Adipocyte (in vitro differentiated cells): Measurements from ENCODE around the gene KCNJ1.

Experiments used
- DNase-seq: peaks from one replicate; pipeline ENCODE4 v3.0.0-alpha.2; 2015; ENCODE audit warnings: low read depth
- H3K27me3 ChIP-seq: replicated peaks from 2 replicates; pipeline ENCODE4 v1.7.0; 2013; ENCODE audit warnings: mild to moderate bottlenecking, low read length, moderate library complexity; ENCODE audit not compliant: control insufficient read depth, insufficient read depth
- H3K36me3 ChIP-seq: 2 replicates; pipeline ENCODE4 v1.7.0; 2013; ENCODE audit warnings: low read length, mild to moderate bottlenecking, moderate library complexity; ENCODE audit not compliant: control insufficient read depth, insufficient read depth, severe bottlenecking
- H3K4me1 ChIP-seq: 2 replicates; pipeline ENCODE4 v1.7.0; 2013; ENCODE audit warnings: mild to moderate bottlenecking, low read length, moderate library complexity; ENCODE audit not compliant: control insufficient read depth, insufficient read depth
- H3K4me3 ChIP-seq: 2 replicates; pipeline ENCODE4 v1.7.0; 2013; ENCODE audit warnings: mild to moderate bottlenecking, low read length, moderate library complexity
- H3K9ac ChIP-seq: 2 replicates; pipeline ENCODE4 v1.7.0; 2013; ENCODE audit warnings: mild to moderate bottlenecking, low read length, moderate library complexity
- H3K9me3 ChIP-seq: 2 replicates; pipeline ENCODE4 v1.7.0; 2013; ENCODE audit warnings: mild to moderate bottlenecking, low read length, moderate library complexity; ENCODE audit not compliant: control insufficient read depth

The KCNJ1 gene

DNA sequence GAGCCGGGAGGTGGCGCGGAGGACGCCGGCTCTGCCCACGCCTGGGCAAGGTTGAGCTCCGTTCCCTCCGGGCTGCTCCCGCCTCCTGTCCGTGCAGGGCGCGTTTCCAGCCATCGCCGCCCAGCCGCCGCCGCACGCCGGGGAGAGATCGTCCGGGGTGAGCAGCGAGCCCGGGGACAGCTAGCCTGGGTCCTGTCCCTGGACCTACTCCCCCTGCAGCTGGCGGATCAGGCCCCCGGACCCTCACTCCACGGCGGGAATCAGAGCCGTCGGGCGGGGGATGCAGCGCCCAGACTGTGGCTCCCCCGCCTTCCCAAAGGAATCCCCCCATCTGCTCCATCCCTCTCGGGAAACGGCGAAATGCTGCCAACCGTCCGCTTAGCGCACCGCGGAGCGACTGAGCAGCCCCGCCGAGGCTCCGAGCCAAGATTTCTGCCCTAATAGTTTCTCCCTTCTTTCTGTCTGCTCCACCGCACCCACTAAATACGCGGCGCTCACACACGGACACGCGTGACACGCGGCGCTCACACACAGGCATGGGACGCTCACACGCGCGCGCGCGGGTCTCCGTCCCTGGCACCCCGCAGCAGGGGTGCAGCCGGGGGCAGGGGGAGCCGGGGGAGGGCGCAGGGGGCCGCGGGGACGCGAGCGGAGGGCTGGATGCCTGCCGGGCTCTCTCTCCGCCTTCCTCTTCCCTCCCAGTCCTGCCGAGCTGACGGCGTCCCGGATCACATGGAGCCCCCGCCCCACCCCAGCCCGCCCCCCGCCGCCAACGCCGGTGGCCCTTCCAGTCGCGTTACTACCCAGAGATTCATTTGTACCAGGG is 23.7 kb upstream of the KCNJ1 start, which contains the start of gene KCNJ5:
Gene KCNJ5 (plus strand): TSS at position 814 of the 826 bp plus-strand sequence. CDS start 19,918 bp downstream, outside the sequence.
- Histone ChIP-seq H3K36me3 (no peaks in the 10 kb centered on the region), H3K9ac (no peak within 1 kb of the TSS), H3K9me3 (no peaks in the 10 kb centered on the region), H3K27me3 (peaks cover 30% of the 10 kb centered on the region), H3K4me3 (peak within 1 kb of the TSS; percentile 75), H3K4me1 (no peaks in the 10 kb centered on the region)
- DNase-seq = peak; percentile 68

- H3K4me3 ChIP-seq = peak overlapping the region; percentile 75
- H3K36me3 ChIP-seq = no peaks in the 10 kb centered on the region
- H3K27me3 ChIP-seq = peaks cover 31% of the 10 kb centered on the region
- no peak overlapping the region for H3K9ac ChIP-seq
- H3K9me3 ChIP-seq = no peaks in the 10 kb centered on the region
- H3K4me1 ChIP-seq = no peaks in the 10 kb centered on the region
- DNase-seq = no peak
Measured at GRCh38 chr11:128890216-128890542, 23.1 kb upstream of the KCNJ1 start.

DNA sequence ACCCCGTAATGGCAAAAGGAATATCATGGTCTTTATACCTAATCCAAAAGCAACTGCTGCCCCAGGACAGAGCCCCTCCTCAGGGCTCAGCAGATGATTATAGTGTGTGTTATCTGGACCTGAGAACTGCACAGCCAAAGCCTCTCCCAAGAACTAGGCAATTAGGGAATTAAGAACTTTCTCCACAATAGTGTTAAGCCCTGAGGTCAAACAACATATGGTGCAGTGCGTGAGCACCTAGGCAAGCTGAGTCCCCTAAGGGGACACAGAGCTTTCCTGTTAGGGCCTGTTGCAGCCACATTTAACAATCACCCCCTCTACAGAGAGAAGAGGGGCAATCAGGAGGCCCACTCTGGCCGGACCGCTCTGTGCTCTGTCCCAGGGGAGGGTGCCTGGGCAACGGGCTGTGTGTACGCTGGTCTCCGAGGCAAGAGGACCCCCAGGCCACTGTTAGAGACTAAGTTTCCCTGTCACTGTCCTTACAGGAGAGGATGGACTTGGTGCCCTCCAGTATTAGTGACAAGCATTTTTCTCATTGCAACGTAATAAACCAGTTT is 22.6 kb upstream of the KCNJ1 start:
- Histone ChIP-seq H3K27me3 (peaks cover 31% of the 10 kb centered on the region), H3K9me3 (no peaks in the 10 kb centered on the region), H3K9ac (no peak overlapping the region), H3K4me1 (no peaks in the 10 kb centered on the region), H3K4me3 (no peak overlapping the region), H3K36me3 (no peaks in the 10 kb centered on the region)
- no peak for DNase-seq

GRCh38 chr11:128888034-128888985 is 21.2 kb upstream of the KCNJ1 start:
- Histone ChIP-seq H3K9ac (no peak overlapping the region), H3K4me3 (no peak overlapping the region), H3K27me3 (peaks cover 38% of the 10 kb centered on the region), H3K4me1 (no peaks in the 10 kb centered on the region), H3K36me3 (no peaks in the 10 kb centered on the region), H3K9me3 (no peaks in the 10 kb centered on the region)
- DNase-seq = no peak

DNA sequence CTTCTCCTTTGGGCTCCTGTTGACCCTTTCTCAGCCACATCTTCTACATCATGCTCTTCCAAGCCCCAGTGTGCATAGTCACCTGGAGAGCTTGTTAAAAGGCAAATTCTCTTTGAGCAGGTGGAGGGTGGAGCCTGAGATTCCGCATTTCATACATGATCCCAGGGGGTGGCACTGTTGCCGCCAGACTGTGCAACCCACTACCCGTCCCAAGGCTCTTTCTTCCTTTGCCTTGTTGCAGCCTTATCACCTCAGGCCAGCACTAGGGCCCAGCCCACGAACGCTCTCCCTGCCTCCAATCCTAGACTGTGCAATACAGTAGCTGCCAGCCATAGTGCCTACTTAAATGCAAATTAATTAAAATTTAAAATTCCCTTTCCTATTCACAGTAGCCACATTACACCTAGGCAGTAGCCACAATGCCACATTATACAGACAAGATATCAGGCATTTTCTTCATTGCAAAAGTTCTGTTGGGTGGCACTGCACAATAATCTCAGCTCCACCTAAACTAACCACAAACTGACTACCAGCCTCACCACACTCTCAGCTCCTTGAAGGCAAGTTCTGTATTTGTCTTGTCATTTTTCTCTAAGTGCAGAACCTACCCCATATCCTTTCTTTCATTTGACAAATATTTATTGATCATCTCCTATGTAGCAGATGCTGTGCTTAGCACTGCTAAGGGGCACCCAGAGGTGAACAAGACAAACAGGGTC is 19.5 kb upstream of the KCNJ1 start:
- Histone ChIP-seq H3K9me3 (no peaks in the 10 kb centered on the region), H3K9ac (no peak overlapping the region), H3K4me1 (no peaks in the 10 kb centered on the region), H3K27me3 (peaks cover 54% of the 10 kb centered on the region), H3K36me3 (no peaks in the 10 kb centered on the region), H3K4me3 (no peak overlapping the region)
- DNase-seq = no peak

DNA sequence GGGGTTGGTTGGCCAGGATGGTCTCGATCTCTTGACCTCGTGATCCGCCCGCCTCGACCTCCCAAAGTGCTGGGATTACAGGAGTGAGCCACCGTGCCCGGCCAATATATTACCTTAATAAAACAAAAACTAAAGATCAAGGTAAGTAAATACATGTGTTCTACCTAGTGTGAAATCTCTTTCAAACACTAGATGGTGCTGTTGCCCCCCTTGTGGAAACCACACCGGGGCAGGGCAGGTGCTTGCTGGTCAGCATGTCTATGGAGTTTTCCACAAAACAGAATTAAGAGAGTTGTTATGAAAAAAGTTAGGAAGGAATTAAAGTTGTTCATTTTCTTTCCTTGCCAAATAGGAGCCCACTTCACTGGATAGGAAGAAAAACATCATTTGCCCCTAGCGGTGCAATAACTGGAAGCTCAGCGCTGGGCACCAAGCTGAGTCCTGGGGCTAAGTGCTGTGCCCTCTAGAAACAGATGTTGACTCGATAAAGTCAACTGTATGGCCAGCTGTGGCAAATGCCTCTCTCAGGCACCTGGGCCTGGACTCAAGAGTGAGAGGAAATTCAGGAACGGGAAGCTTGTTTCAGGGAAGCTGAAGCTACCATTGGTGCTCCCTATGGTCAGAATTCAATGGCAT is 17.7 kb upstream of the KCNJ1 start:
- H3K4me3 ChIP-seq = no peak overlapping the region
- no peaks in the 10 kb centered on the region for H3K36me3 ChIP-seq
- H3K9ac ChIP-seq = no peak overlapping the region
- no peaks in the 10 kb centered on the region for H3K9me3 ChIP-seq
- no peaks in the 10 kb centered on the region for H3K4me1 ChIP-seq
- H3K27me3 ChIP-seq = peaks cover 50% of the 10 kb centered on the region
- peak; percentile 81 for DNase-seq

DNA sequence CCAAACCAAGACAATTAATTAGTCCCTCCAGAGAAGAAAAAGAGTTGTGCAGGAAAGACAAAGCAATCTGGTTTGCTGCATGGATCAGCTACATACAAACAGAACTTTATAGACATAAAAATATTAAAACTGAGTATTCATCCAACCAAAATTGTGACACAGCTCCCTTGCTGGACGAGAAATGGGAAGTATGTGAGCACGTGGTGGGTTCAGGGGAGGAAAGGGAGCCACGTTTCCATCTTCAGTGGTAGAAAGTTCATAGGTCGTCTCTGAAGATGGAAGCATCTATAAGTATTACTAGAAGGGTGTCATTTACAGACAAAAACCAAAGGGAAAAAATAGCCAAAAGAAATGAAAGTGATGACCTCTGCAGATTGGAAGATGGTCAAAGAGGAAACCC is 17.0 kb upstream of the KCNJ1 start:
- no peaks in the 10 kb centered on the region for H3K4me1 ChIP-seq
- no peak overlapping the region for H3K4me3 ChIP-seq
- H3K36me3 ChIP-seq = no peaks in the 10 kb centered on the region
- H3K27me3 ChIP-seq = peaks cover 46% of the 10 kb centered on the region
- H3K9me3 ChIP-seq = no peaks in the 10 kb centered on the region
- no peak overlapping the region for H3K9ac ChIP-seq
- no peak for DNase-seq

GRCh38 chr11:128882451-128882850 is 15.4 kb upstream of the KCNJ1 start:
- Histone ChIP-seq H3K27me3 (peaks cover 52% of the 10 kb centered on the region), H3K9me3 (no peaks in the 10 kb centered on the region), H3K4me1 (no peaks in the 10 kb centered on the region), H3K9ac (no peak overlapping the region), H3K36me3 (no peaks in the 10 kb centered on the region), H3K4me3 (no peak overlapping the region)
- no peak for DNase-seq

- Histone ChIP-seq H3K36me3 (no peaks in the 10 kb centered on the region), H3K9ac (no peak overlapping the region), H3K4me1 (no peaks in the 10 kb centered on the region), H3K4me3 (no peak overlapping the region), H3K27me3 (peaks cover 59% of the 10 kb centered on the region), H3K9me3 (no peaks in the 10 kb centered on the region)
- DNase-seq = no peak
Measured at GRCh38 chr11:128881221-128881620, 14.1 kb upstream of the KCNJ1 start.

GRCh38 chr11:128879817-128880216 is 12.7 kb upstream of the KCNJ1 start:
- H3K36me3 ChIP-seq = no peaks in the 10 kb centered on the region

More at GRCh38 chr11:128879817-128880216, 12.7 kb upstream of the KCNJ1 start:
- no peaks in the 10 kb centered on the region for H3K9me3 ChIP-seq
- DNase-seq = no peak
- no peak overlapping the region for H3K4me3 ChIP-seq
- no peak overlapping the region for H3K9ac ChIP-seq
- H3K4me1 ChIP-seq = no peaks in the 10 kb centered on the region
- H3K27me3 ChIP-seq = peaks cover 63% of the 10 kb centered on the region
